HG03066 (cell line): ENCODE results near the gene AUNIP.
"Not testable (repeated sequence)": the region's sequence is repeated elsewhere in the genome, so short reads cannot be mapped to it uniquely, and the experiment has no call there.

Experiments
- ATAC-seq: cut with Tn5 transposase; IDR thresholded peaks from one replicate; pipeline ENCODE4 v1.9.1; 2021; ENCODE audit warnings: low read depth; ENCODE audit not compliant: unreplicated experiment

AUNIP gene

GRCh38 chr1:25869909-25870606, 10.8 kb upstream of the AUNIP start:
- no peak for ATAC-seq

GRCh38 chr1:25867210-25867991, 8.1 kb upstream of the AUNIP start:
- ATAC-seq: no peak

- no peak for ATAC-seq
These were observed 7.0 kb upstream of the AUNIP start for GRCh38 chr1:25866288-25866687.

GRCh38 chr1:25864434-25864833, 5.2 kb upstream of the AUNIP start:
- ATAC-seq: no peak

GRCh38 chr1:25863486-25864262, 4.4 kb upstream of the AUNIP start:
- ATAC-seq: no peak

- ATAC-seq: no peak
These were observed 3.7 kb upstream of the AUNIP start for GRCh38 chr1:25862785-25863485.

GRCh38 chr1:25861316-25862286, 2.3 kb upstream of the AUNIP start:
- no peak for ATAC-seq

GRCh38 chr1:25858494-25858893, 763 bp downstream of the AUNIP start:
- ATAC-seq: no peak

GRCh38 chr1:25856856-25857255, 2.4 kb downstream of the AUNIP start:
- ATAC-seq: no peak

- no peak for ATAC-seq
These were observed 4.7 kb downstream of the AUNIP start for GRCh38 chr1:25854554-25854953.

GRCh38 chr1:25848531-25848930, 10.7 kb downstream of the AUNIP start:
- ATAC-seq: no peak

GRCh38 chr1:25847929-25848328, 11.3 kb downstream of the AUNIP start:
- ATAC-seq: no peak

- no peak for ATAC-seq
These were observed 13.6 kb downstream of the AUNIP start for GRCh38 chr1:25845664-25846063.

- no peak for ATAC-seq
These were observed 14.5 kb downstream of the AUNIP start for GRCh38 chr1:25844536-25845337.

GRCh38 chr1:25843483-25843882, 15.8 kb downstream of the AUNIP start:
- ATAC-seq: no peak

- not testable (repeated sequence) for ATAC-seq
These were observed 19.4 kb downstream of the AUNIP start for GRCh38 chr1:25839808-25840207.

GRCh38 chr1:25837262-25837875, 21.9 kb downstream of the AUNIP start:
- no peak for ATAC-seq

GRCh38 chr1:25836695-25837094, 22.6 kb downstream of the AUNIP start:
- no peak for ATAC-seq
